Mesenteric fat pad (tissue), 1 donor: Measurements from ENCODE around the gene DOCK4. TPM values are rescaled to one million over a fixed set of nuclear protein-coding genes. Genes with fewer than 3 reads are reported as not detected.

Experiments used
- DNase-seq: peaks from one replicate; pipeline ENCODE4 v3.0.0-alpha.2; 2020; ENCODE audit warnings: low spot score
- total RNA-seq: library from RNA; stranded (reverse); fragmentation: NEBNext Ultra II Directional; extraction: Animal tissue kit (Norgen Biotek cat#: 25700); gene quantifications from one replicate; pipeline ENCODE4 v1.2.1, GENCODE V29; 2021
- donor health status: DM: yes; HTN: yes; CAD: no.

The DOCK4 gene
- total RNA-seq, 1 donor from 2014 or later = 40.9 TPM

GRCh38 chr7:111980725-111981124, 225.5 kb downstream of the DOCK4 start:
- no peak for DNase-seq

- no peak for DNase-seq
These were observed 230.9 kb downstream of the DOCK4 start for GRCh38 chr7:111975346-111975745.

DNA sequence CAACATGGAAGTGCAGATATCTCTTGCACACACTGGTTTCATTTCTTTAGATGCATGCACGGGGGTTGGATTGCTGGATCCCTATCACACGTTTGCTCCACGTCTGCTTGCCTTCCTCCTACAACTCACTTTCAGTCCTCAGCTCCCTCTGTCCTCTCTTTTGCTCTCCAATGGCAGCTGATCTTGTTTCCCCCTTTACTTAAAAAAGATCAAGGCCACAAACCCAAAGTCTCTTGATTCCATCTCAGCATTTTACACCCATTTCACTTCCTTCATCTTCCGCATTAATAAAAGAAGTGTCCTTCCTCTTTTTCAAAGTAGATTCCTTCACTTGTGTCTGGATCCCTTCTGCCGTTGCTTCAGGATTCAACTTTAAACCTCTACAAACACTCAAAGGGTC, 245.2 kb downstream of the DOCK4 start:
- DNase-seq = no peak

GRCh38 chr7:111958896-111959295, 247.3 kb downstream of the DOCK4 start:
- DNase-seq = no peak

DNA sequence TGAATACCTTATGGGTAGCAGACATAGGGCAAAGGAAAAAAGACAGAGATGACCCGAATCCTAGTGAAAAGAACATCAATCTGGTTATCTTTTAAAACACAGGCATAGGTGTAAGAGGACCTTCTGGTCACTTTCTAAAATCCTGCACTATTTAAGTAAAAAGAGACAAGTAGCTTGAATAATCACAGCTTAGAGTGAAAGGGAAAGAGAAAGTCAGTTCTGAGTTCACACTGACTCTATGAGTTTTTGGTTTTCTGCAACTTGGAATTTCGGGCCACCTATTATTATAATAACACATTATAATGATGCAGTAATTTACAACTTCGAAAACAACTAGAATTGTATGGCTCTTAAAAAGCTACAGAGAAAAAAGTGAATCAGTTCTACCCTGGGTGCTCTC, 247.8 kb downstream of the DOCK4 start:
- no peak for DNase-seq

DNA sequence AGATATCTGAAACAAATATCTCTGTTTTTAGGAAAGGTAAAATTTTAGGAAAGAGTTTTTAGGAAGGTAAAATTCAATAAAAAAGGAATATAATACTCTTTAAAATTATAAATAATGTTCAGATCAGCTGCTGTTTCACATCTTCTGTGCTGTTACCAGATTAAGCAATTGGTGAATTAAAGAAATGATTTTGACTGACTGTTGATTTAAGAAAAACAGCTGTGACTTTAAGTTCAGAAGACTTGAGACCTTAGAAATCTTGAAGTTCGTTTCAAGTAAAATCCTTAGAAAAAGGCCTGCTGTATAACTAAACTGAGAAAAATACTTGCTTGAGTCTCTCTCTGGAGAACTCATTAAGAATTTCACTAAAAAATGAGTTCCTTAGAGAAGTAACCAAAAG, 250.6 kb downstream of the DOCK4 start:
- no peak for DNase-seq

DNA sequence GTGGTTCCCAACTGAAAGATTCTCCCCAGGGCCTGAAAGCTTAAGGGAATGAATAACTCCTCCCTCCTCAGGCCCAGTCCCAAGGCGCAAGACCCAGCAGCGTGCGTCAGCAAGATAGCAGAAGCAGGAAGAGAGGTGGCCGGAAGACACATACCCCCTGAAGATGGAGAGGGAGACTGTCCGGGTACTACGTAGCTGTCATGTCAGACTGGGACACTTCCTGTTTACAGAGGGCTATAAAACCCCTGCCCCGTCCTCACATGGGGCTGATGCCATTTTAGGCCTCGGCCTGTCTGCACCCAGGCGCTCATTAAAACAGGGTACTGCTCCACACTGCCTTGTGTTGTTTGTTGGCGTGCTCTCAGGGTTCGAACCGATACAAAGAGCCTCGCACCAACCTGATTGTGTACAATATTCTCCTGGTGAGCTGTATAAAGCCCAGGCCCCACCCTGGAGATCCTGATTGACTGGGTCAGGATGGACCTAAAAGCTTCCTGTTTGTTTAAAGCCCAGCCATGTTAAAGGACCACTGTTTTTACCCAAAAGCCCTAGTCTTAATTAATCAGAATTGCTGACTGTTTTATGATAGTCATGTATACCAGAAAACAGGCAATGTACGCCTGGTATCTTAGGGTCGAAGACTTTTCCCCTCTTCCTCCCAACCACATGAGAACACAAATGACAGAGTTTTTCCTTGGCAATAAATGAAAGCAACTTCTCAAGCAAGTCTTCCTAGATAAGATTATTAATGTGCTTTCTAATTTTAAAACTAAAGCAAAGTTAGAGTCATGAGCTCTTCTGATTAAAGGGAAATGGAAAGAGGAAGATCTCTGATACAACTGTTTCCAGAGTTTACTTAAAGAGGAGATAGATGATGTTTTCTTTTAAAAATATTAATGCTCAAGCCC, 251.5 kb downstream of the DOCK4 start:
- no peak for DNase-seq

DNA sequence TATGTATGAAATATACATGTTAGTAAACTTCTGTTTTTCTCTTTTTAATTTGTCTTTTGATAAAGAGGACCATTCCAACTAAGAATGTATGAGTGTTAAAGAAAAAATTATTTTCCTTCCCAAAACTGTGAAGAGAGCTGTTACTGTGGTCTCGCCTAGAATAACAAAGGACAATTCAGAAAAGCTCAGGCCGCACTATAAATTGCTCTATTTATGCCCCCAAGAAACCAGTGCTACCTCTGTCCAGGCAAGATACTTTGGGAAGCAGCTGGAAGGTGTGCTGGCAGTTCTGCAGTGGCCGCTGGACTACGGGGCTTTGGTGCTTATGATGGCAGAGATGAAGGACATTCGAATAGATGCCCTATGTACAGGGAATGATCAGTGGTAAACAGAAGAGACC, 252.1 kb downstream of the DOCK4 start:
- DNase-seq = no peak

GRCh38 chr7:111953611-111954010, 252.6 kb downstream of the DOCK4 start:
- no peak for DNase-seq

DNA sequence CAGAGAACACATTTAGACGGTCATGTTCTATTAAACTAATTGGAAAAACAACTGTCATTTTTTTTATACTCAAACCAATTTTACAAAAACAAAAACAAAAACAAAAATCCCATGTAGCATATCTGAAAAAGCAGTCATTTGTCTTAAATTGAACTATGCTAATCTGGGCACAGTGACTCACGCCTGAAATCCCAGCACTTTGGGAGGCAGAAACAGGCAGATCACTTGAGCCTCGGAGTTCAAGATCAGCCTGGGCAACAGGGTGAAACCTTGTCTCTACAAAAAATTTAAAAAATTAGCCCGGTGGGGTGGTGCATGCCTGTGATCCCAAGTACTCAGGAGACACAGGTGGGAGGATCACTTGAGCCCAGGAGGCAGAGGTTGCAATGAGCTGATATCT, 253.4 kb downstream of the DOCK4 start:
- DNase-seq = no peak

- no peak for DNase-seq
These were observed 255.1 kb downstream of the DOCK4 start for GRCh38 chr7:111951052-111951451.

- DNase-seq = no peak
These were observed 263.6 kb downstream of the DOCK4 start for GRCh38 chr7:111942450-111943081.

- no peak for DNase-seq
These were observed 269.0 kb downstream of the DOCK4 start for GRCh38 chr7:111937163-111937562.

GRCh38 chr7:111933609-111934008, 272.6 kb downstream of the DOCK4 start:
- DNase-seq = no peak

GRCh38 chr7:111931958-111932357, 274.2 kb downstream of the DOCK4 start:
- DNase-seq = no peak

- no peak for DNase-seq
These were observed 275.1 kb downstream of the DOCK4 start for GRCh38 chr7:111931016-111931517.

GRCh38 chr7:111929264-111929663, 276.9 kb downstream of the DOCK4 start:
- DNase-seq = no peak

DNA sequence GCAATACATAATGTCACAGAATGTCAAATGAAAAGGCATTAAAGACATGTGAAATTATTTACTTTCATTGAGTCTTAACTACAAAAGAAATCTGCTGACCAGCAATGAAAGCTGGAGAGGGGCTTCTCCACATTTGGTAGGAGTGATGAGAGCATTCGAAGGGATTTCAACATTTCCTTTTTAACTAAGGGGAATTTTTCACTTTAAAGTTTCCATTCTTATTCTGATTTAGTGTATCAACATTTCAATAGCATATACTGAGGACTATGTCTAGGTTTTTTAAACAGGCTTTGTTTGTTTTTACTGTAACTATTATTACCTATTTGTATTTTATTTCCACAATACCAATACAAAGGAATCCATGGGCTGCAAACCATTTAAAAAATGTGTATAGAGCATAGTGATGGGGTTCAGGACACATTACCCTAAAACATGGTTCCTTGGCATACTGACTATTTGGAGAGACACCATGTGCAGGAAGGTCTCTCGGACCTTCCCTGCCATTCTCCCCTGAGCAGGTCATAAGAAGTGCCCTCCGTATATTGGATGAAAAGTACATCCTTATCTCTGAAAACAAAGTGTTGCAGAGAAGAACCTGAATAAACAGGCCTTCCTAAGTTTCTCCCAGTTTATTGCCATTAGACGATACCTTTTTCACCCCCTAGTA, 278.7 kb downstream of the DOCK4 start:
- DNase-seq = no peak

GRCh38 chr7:111920329-111920728, 285.9 kb downstream of the DOCK4 start:
- no peak for DNase-seq

GRCh38 chr7:111919631-111920179, 286.5 kb downstream of the DOCK4 start:
- DNase-seq = no peak

DNA sequence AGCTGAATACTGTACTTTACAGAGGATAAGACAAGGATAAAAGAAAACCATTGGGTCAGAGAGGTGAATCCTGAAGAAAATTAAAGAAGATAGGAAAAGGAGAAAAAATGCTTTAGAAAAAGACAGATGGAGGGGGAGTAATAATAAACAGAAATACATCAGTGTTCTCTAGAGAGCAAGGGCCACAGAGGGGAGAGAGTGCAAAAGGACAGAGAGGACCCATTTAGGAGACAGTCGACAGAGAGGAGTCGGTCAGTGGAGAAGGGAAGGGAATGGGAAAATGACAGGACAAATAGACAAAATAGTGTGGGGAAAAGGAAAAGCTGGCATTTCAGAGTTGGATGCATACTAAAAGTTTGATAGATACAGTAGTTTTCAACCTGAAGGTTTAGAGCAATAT, 287.0 kb downstream of the DOCK4 start:
- DNase-seq = no peak

DNA sequence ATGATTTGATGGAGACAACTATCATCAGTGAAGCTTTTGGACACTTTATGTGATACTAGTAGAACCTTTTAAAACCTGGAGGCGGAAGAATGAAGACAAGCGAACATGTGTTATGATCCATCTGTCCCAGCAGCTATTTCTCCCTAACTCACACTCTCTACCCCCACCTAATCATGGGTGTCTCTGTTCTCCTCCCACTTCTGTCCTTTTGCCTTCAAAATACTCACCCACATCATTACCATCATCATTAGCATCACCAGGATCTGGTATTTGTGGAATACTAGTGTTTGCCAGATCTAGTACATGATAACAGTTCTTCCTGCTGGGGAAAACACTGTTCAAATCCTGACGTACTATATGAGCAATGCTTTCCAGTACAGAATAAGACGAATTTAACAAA, 287.7 kb downstream of the DOCK4 start:
- DNase-seq = no peak
